Measurements from ENCODE around the gene TRIM15.

The TRIM15 gene

DNA sequence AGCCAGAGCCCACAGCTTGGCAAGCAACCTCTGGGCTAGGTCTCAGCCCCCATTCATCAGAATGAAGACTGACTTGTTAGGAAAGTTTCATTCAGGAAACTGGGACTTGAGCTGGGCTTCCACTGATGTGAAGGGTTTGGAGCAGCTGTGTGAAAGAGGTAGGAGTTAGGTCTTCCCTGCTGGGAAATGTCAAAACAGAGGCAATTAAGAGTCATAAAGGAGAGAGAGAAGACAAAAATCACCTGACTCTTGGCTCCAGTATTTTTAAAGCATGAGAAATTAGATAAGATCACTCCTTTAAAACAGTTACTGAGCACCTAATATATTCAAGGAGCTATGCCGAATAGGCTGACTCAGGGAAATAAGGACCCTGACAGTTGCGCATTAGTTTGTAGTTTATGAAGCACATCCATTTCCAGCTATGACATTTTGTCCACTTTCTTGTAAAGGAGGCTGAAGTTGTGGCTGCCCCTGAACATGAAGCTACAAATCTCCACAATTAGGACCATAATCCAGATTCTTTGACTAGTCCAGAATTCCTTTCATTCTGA is 31.3 kb upstream of the TRIM15 start:
- Histone ChIP-seq H3K9me3 (replicated peaks in 1 of 2; ENCODE audit: control insufficient read depth in 2 of 2, insufficient read depth in 1 of 2, low read depth in 1 of 2, low read length in 2 of 2) (no peaks in the 10 kb centered on the region), H3K4me2 (ENCODE audit: insufficient read depth, low read length, poor library complexity, severe bottlenecking) (no peak overlapping the region)
- WGBS, 2 donors (ENCODE audit: extremely low coverage in 2 of 2, insufficient read length in 2 of 2, insufficient replicate concordance in 1 of 2) = no CpG with 5 or more reads among the region's 2 CpGs

GRCh38 chr6:30135147-30135546 is 28.2 kb upstream of the TRIM15 start:
- H3K18ac ChIP-seq (ENCODE audit: low read length) = no peak overlapping the region
- H3K27me3 ChIP-seq (ENCODE audit: control insufficient read depth in 3 of 3, insufficient read depth in 3 of 3, low read depth in 1 of 3, low read length in 3 of 3) = peaks cover 0 to 37% (median 10%) of the 10 kb centered on the region in 3 experiments
- no peak overlapping the region for H3K4me3 ChIP-seq (ENCODE audit: low read length in 2 of 2)
- DNase-seq (ENCODE audit: low spot score) = no peak
- no peak overlapping the region for H4K91ac ChIP-seq (ENCODE audit: low read depth, low read length, poor library complexity)
- WGBS, 2 donors (ENCODE audit: extremely low coverage in 2 of 2, insufficient read length in 2 of 2, insufficient replicate concordance in 1 of 2) = no CpG with 5 or more reads among the region's 2 CpGs
- no peaks in the 10 kb centered on the region for H3K79me1 ChIP-seq (ENCODE audit: low read depth, low read length)
- H3K4me2 ChIP-seq (ENCODE audit: insufficient read depth, low read length, poor library complexity, severe bottlenecking) = no peak overlapping the region
- no peak overlapping the region for H4K8ac ChIP-seq (ENCODE audit: low read depth, low read length)
- H2BK120ac ChIP-seq (ENCODE audit: low read depth, low read length) = no peak overlapping the region
- no peak overlapping the region for H3K9ac ChIP-seq (ENCODE audit: low read depth, low read length, poor library complexity)
- no peak overlapping the region for H3K14ac ChIP-seq (ENCODE audit: low read length)
- no peak overlapping the region for H2BK15ac ChIP-seq (ENCODE audit: low read length)
- H3K27ac ChIP-seq (replicated peaks; ENCODE audit: low read length) = no peak overlapping the region
- no peak overlapping the region for H2BK12ac ChIP-seq (ENCODE audit: low read length)
- H2AK5ac ChIP-seq (ENCODE audit: low read depth, low read length) = no peak overlapping the region
- H3K4ac ChIP-seq (ENCODE audit: low read length) = no peak overlapping the region
- no peaks in the 10 kb centered on the region for H3K9me3 ChIP-seq (replicated peaks in 1 of 2; ENCODE audit: control insufficient read depth in 2 of 2, insufficient read depth in 1 of 2, low read depth in 1 of 2, low read length in 2 of 2)
- H3K23ac ChIP-seq (ENCODE audit: low read depth, low read length, poor library complexity) = no peak overlapping the region
- no peaks in the 10 kb centered on the region for H3K36me3 ChIP-seq (replicated peaks in 1 of 2; ENCODE audit: control insufficient read depth in 2 of 2, insufficient read depth in 2 of 2, low read length in 2 of 2)
- no peak overlapping the region for H2BK5ac ChIP-seq (ENCODE audit: low read length)
- no peak overlapping the region for H2AFZ ChIP-seq (ENCODE audit: low read length)
- no peaks in the 10 kb centered on the region for H3K4me1 ChIP-seq (ENCODE audit: control insufficient read depth in 2 of 2, insufficient read depth in 1 of 2, low read depth in 1 of 2, low read length in 2 of 2)

More for the DNA sequence above, 31.3 kb upstream of the TRIM15 start:
- H2AFZ ChIP-seq (ENCODE audit: low read length) = no peak overlapping the region
- H4K8ac ChIP-seq (ENCODE audit: low read depth, low read length) = no peak overlapping the region
- H2BK5ac ChIP-seq (ENCODE audit: low read length) = no peak overlapping the region
- H3K27me3 ChIP-seq (ENCODE audit: control insufficient read depth in 3 of 3, insufficient read depth in 3 of 3, low read depth in 1 of 3, low read length in 3 of 3) = peaks cover 7 to 54% (median 33%) of the 10 kb centered on the region in 3 experiments
- no peak overlapping the region for H3K14ac ChIP-seq (ENCODE audit: low read length)
- no peak overlapping the region for H4K91ac ChIP-seq (ENCODE audit: low read depth, low read length, poor library complexity)
- H3K4me1 ChIP-seq (ENCODE audit: control insufficient read depth in 2 of 2, insufficient read depth in 1 of 2, low read depth in 1 of 2, low read length in 2 of 2) = peaks cover 0 to 2% of the 10 kb centered on the region in 2 donors
- no peak overlapping the region for H2AK5ac ChIP-seq (ENCODE audit: low read depth, low read length)
- H3K79me1 ChIP-seq (ENCODE audit: low read depth, low read length) = no peaks in the 10 kb centered on the region
- no peak overlapping the region for H3K27ac ChIP-seq (replicated peaks; ENCODE audit: low read length)
- H3K23ac ChIP-seq (ENCODE audit: low read depth, low read length, poor library complexity) = no peak overlapping the region
- H3K18ac ChIP-seq (ENCODE audit: low read length) = no peak overlapping the region
- H3K9ac ChIP-seq (ENCODE audit: low read depth, low read length, poor library complexity) = no peak overlapping the region
- no peak for DNase-seq (ENCODE audit: low spot score)
- no peak overlapping the region for H2BK120ac ChIP-seq (ENCODE audit: low read depth, low read length)
- H2BK15ac ChIP-seq (ENCODE audit: low read length) = no peak overlapping the region
- no peak overlapping the region for H2BK12ac ChIP-seq (ENCODE audit: low read length)
- H3K4ac ChIP-seq (ENCODE audit: low read length) = no peak overlapping the region
- no peaks in the 10 kb centered on the region for H3K36me3 ChIP-seq (replicated peaks in 1 of 2; ENCODE audit: control insufficient read depth in 2 of 2, insufficient read depth in 2 of 2, low read length in 2 of 2)
- H3K4me3 ChIP-seq (ENCODE audit: low read length in 2 of 2) = no peak overlapping the region

DNA sequence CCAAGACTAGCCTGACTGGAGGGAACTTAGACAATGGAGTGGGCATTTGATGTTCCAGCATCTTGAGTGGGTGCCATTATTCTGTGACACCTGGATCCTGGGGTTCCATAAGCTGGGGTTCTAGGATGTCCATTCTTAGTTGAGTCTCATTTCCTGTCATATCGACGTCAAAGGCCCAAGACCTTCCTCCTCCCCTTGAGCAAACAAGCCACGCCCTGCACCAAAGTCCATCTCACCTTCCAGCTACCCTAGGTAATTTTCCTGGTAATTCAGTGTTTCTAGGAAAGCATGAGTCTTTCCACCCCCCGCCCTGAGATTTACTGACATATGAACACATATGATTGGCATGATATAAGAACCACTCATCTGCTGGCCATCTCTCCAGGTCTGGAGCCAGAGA is 27.6 kb upstream of the TRIM15 start, which contains the start of gene TRIM40:
TRIM40 (plus strand) TSS at position 384 of the 400 bp plus-strand sequence. CDS start 897 bp downstream, outside the sequence.
- no peak within 1 kb of the TSS for H2BK120ac ChIP-seq (ENCODE audit: low read depth, low read length)
- no peak within 1 kb of the TSS for H3K4ac ChIP-seq (ENCODE audit: low read length)
- no peak within 1 kb of the TSS for H3K4me3 ChIP-seq (ENCODE audit: low read length in 2 of 2)
- peak within 1 kb of the TSS; percentile 44 for H3K18ac ChIP-seq (ENCODE audit: low read length)
- H2AK5ac ChIP-seq (ENCODE audit: low read depth, low read length) = peak within 1 kb of the TSS; percentile 2
- no peaks in the 10 kb centered on the region for H3K4me1 ChIP-seq (ENCODE audit: control insufficient read depth in 2 of 2, insufficient read depth in 1 of 2, low read depth in 1 of 2, low read length in 2 of 2)
- H3K79me1 ChIP-seq (ENCODE audit: low read depth, low read length) = no peaks in the 10 kb centered on the region
- no peaks in the 10 kb centered on the region for H3K9me3 ChIP-seq (replicated peaks in 1 of 2; ENCODE audit: control insufficient read depth in 2 of 2, insufficient read depth in 1 of 2, low read depth in 1 of 2, low read length in 2 of 2)
- DNase-seq (ENCODE audit: low spot score) = no peak
- no peak within 1 kb of the TSS for H3K14ac ChIP-seq (ENCODE audit: low read length)
- no peaks in the 10 kb centered on the region for H3K36me3 ChIP-seq (replicated peaks in 1 of 2; ENCODE audit: control insufficient read depth in 2 of 2, insufficient read depth in 2 of 2, low read length in 2 of 2)
- no peak within 1 kb of the TSS for H3K9ac ChIP-seq (ENCODE audit: low read depth, low read length, poor library complexity)
- no peak within 1 kb of the TSS for H3K4me2 ChIP-seq (ENCODE audit: insufficient read depth, low read length, poor library complexity, severe bottlenecking)
- no peak within 1 kb of the TSS for H2AFZ ChIP-seq (ENCODE audit: low read length)
- no peak within 1 kb of the TSS for H3K23ac ChIP-seq (ENCODE audit: low read depth, low read length, poor library complexity)
- H3K27me3 ChIP-seq (ENCODE audit: control insufficient read depth in 3 of 3, insufficient read depth in 3 of 3, low read depth in 1 of 3, low read length in 3 of 3) = peaks cover 0 to 30% (median 4%) of the 10 kb centered on the region in 3 experiments
- H4K91ac ChIP-seq (ENCODE audit: low read depth, low read length, poor library complexity) = no peak within 1 kb of the TSS
- no peak within 1 kb of the TSS for H4K8ac ChIP-seq (ENCODE audit: low read depth, low read length)
- no peak within 1 kb of the TSS for H2BK12ac ChIP-seq (ENCODE audit: low read length)
- WGBS, 2 donors (ENCODE audit: extremely low coverage in 2 of 2, insufficient read length in 2 of 2, insufficient replicate concordance in 1 of 2) = no CpG with 5 or more reads among the region's 4 CpGs
- H2BK15ac ChIP-seq (ENCODE audit: low read length) = no peak within 1 kb of the TSS
- H2BK5ac ChIP-seq (ENCODE audit: low read length) = no peak within 1 kb of the TSS
- H3K27ac ChIP-seq (replicated peaks; ENCODE audit: low read length) = no peak within 1 kb of the TSS

DNA sequence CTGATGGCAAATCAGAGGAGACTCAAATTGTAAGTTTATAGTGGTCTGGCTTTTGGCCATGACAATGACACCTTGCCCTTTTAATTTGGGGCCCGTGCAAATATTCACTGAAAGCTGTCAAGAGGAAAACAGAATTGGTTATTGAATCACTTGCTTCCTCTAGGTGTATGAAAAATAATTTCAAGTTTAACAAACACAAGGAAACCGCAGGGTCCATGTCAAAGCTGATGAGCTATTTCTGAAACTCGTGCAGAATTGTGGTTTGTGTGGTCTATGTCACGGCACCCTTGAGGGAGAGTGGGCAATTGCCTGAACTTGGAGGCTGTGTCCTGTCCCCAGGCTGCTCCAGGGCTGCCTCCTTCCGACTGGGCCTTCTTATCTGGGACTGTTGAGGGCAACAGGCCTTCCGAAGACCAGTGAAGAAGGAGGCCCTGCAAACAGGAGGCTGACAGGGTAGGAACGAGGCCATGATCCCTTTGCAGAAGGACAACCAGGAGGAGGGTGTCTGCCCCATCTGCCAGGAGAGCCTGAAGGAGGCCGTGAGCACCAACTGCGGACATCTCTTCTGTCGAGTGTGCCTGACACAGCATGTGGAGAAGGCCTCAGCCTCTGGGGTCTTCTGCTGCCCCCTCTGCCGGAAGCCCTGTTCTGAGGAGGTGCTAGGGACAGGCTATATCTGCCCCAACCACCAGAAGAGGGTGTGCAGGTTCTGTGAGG is 26.6 kb upstream of the TRIM15 start:
- no peaks in the 10 kb centered on the region for H3K9me3 ChIP-seq (replicated peaks in 1 of 2; ENCODE audit: control insufficient read depth in 2 of 2, insufficient read depth in 1 of 2, low read depth in 1 of 2, low read length in 2 of 2)
- H3K4me3 ChIP-seq (ENCODE audit: low read length in 2 of 2) = no peak overlapping the region
- no peak overlapping the region for H3K9ac ChIP-seq (ENCODE audit: low read depth, low read length, poor library complexity)
- no CpG with 5 or more reads among the region's 11 CpGs for WGBS, 2 donors (ENCODE audit: extremely low coverage in 2 of 2, insufficient read length in 2 of 2, insufficient replicate concordance in 1 of 2)
- no peak overlapping the region for H3K4me2 ChIP-seq (ENCODE audit: insufficient read depth, low read length, poor library complexity, severe bottlenecking)
- H3K14ac ChIP-seq (ENCODE audit: low read length) = no peak overlapping the region
- no peaks in the 10 kb centered on the region for H3K79me1 ChIP-seq (ENCODE audit: low read depth, low read length)
- H4K91ac ChIP-seq (ENCODE audit: low read depth, low read length, poor library complexity) = no peak overlapping the region
- no peak overlapping the region for H2AFZ ChIP-seq (ENCODE audit: low read length)
- H3K27me3 ChIP-seq (ENCODE audit: control insufficient read depth in 3 of 3, insufficient read depth in 3 of 3, low read depth in 1 of 3, low read length in 3 of 3) = peaks cover 0 to 34% (median 2%) of the 10 kb centered on the region in 3 experiments
- no peak overlapping the region for H2BK15ac ChIP-seq (ENCODE audit: low read length)
- peak overlapping the region; percentile 44 for H3K18ac ChIP-seq (ENCODE audit: low read length)
- no peak overlapping the region for H3K4ac ChIP-seq (ENCODE audit: low read length)
- no peak overlapping the region for H4K8ac ChIP-seq (ENCODE audit: low read depth, low read length)
- no peak overlapping the region for H2BK12ac ChIP-seq (ENCODE audit: low read length)
- DNase-seq (ENCODE audit: low spot score) = no peak
- no peaks in the 10 kb centered on the region for H3K4me1 ChIP-seq (ENCODE audit: control insufficient read depth in 2 of 2, insufficient read depth in 1 of 2, low read depth in 1 of 2, low read length in 2 of 2)
- no peaks in the 10 kb centered on the region for H3K36me3 ChIP-seq (replicated peaks in 1 of 2; ENCODE audit: control insufficient read depth in 2 of 2, insufficient read depth in 2 of 2, low read length in 2 of 2)
- peak overlapping the region; percentile 2 for H2AK5ac ChIP-seq (ENCODE audit: low read depth, low read length)
- no peak overlapping the region for H3K23ac ChIP-seq (ENCODE audit: low read depth, low read length, poor library complexity)
- no peak overlapping the region for H2BK5ac ChIP-seq (ENCODE audit: low read length)
- H2BK120ac ChIP-seq (ENCODE audit: low read depth, low read length) = no peak overlapping the region
- H3K27ac ChIP-seq (replicated peaks; ENCODE audit: low read length) = no peak overlapping the region

Data from neuronal stem cell (in vitro differentiated cells).